ENCODE data around the gene FAM193A. TPM values are rescaled to one million over a fixed set of nuclear protein-coding genes. Genes with fewer than 3 reads are reported as not detected.
"Not testable (repeated sequence)": the region's sequence is repeated elsewhere in the genome, so short reads cannot be mapped to it uniquely, and the experiment has no call there.

Gene FAM193A
- total RNA-seq, 6 donors from 2014 or later, result 23.7 to 87.0 (median 27.1) TPM

DNA sequence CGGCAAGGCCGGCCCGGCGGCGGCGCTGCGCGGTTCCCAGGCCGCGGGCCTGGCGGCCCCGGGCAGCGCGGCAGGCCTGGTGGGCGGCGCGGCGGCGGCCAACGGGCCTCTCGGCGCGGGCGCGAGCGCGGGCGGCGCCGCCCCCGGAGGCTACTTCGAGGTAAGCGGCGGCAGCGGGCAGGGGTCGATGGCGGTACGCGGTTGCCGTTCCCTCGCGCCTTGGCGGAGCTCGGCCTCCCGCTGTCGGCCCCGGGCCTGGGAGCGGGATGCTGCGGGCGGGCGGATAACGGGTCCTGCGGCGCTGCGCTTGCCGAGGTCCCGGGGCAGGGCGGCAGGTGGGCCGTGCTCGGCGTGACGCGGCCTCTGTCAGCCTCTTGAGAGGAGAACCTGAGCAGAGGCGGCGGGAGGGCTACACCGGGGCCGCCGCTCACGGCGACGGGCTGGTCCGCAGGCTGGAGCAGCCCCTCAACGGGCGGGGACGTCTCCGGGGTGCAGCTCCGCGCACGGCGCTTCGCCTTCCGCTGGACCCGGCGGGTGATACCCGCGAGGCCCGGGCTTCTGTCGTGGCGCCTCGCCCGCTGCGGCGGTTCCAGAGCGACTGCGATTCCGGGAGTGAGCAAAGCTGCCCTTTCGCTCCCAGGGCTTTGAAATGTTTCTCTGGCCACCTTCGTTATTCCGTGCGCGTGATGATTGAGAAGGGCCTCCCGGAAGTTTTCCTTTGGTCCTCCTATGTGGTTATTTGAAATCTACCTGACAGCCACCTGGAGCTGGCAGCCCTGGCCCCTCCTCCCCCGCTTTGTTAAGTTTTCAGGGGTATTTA is 774 bp downstream of the FAM193A start:
- no peaks in the 10 kb centered on the region for H3K27me3 ChIP-seq
- H3K36me3 ChIP-seq, result no peaks in the 10 kb centered on the region
- peak overlapping the region; percentile 79 to 97 (median 94) for H3K4me3 ChIP-seq
- H3K4me1 ChIP-seq, result peaks cover 22 to 33% (median 24%) of the 10 kb centered on the region in 4 donors
- ATAC-seq (ENCODE audit: low FRiP score in 2 of 2) (peak in 1 of 2 donors; percentile 2), DNase-seq (peak; percentile 57 to 94)
- peak overlapping the region; percentile 89 to 97 (median 93) for H3K27ac ChIP-seq
- 0 to 25% methylated on average over 1 to 34 of the region's 103 CpGs for WGBS, 2 donors
- no peaks in the 10 kb centered on the region for H3K9me3 ChIP-seq
- TF ChIP-seq, protein P1, sequence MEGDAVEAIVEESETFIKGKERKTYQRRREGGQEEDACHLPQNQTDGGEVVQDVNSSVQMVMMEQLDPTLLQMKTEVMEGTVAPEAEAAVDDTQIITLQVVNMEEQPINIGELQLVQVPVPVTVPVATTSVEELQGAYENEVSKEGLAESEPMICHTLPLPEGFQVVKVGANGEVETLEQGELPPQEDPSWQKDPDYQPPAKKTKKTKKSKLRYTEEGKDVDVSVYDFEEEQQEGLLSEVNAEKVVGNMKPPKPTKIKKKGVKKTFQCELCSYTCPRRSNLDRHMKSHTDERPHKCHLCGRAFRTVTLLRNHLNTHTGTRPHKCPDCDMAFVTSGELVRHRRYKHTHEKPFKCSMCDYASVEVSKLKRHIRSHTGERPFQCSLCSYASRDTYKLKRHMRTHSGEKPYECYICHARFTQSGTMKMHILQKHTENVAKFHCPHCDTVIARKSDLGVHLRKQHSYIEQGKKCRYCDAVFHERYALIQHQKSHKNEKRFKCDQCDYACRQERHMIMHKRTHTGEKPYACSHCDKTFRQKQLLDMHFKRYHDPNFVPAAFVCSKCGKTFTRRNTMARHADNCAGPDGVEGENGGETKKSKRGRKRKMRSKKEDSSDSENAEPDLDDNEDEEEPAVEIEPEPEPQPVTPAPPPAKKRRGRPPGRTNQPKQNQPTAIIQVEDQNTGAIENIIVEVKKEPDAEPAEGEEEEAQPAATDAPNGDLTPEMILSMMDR (IDR thresholded peaks at IDR 0.05), result peak in 1 of 6 experiments; percentile 11
- TF ChIP-seq POLR2A (IDR thresholded peaks at IDR 0.05) (peak in 1 of 4 donors; percentile 42), EP300 (IDR thresholded peaks at IDR 0.05) (no peak), POLR2AphosphoS5 (IDR thresholded peaks at IDR 0.05) (peak in 1 of 2 donors; percentile 7)

GRCh38 chr4:2543580-2544191 is 7.2 kb downstream of the FAM193A start:
- not testable (repeated sequence) for H3K4me3 ChIP-seq; DNase-seq; H3K27me3 ChIP-seq; ATAC-seq (ENCODE audit: low FRiP score in 2 of 2); H3K36me3 ChIP-seq; H3K27ac ChIP-seq; H3K9me3 ChIP-seq
- WGBS, 2 donors, result 82 to 95% methylated on average over 10 of the region's 10 CpGs
- H3K4me1 ChIP-seq, result peaks cover 5 to 27% (median 7%) of the 10 kb centered on the region in 4 donors

- no peaks in the 10 kb centered on the region for H3K36me3 ChIP-seq
- H3K9me3 ChIP-seq, result no peaks in the 10 kb centered on the region
- TF ChIP-seq, protein P1 (IDR thresholded peaks at IDR 0.05), result no peak
- TF ChIP-seq POLR2AphosphoS5 (IDR thresholded peaks at IDR 0.05) (no peak), EP300 (IDR thresholded peaks at IDR 0.05) (no peak), POLR2A (IDR thresholded peaks at IDR 0.05) (no peak)
- H3K27ac ChIP-seq, result no peak overlapping the region
- H3K4me1 ChIP-seq, result peaks cover 0 to 16% (median 2%) of the 10 kb centered on the region in 4 donors
- H3K4me3 ChIP-seq, result no peak overlapping the region
- ATAC-seq (ENCODE audit: low FRiP score in 2 of 2) (no peak), DNase-seq (no peak)
- no peaks in the 10 kb centered on the region for H3K27me3 ChIP-seq
- WGBS, 2 donors, result 97% methylated on average over 7 of the region's 7 CpGs
Observed at GRCh38 chr4:2545321-2546013, 9.0 kb downstream of the FAM193A start.

GRCh38 chr4:2546286-2546823 is 9.9 kb downstream of the FAM193A start:
- no peaks in the 10 kb centered on the region for H3K27me3 ChIP-seq
- H3K4me3 ChIP-seq, result no peak overlapping the region
- no peak for TF ChIP-seq EP300 (IDR thresholded peaks at IDR 0.05)
- TF ChIP-seq POLR2A (IDR thresholded peaks at IDR 0.05), result no peak
- TF ChIP-seq, protein P1 (IDR thresholded peaks at IDR 0.05), result no peak
- no peak for TF ChIP-seq POLR2AphosphoS5 (IDR thresholded peaks at IDR 0.05)
- DNase-seq (no peak), ATAC-seq (ENCODE audit: low FRiP score in 2 of 2) (no peak)
- H3K27ac ChIP-seq, result no peak overlapping the region
- H3K9me3 ChIP-seq, result no peaks in the 10 kb centered on the region
- no peaks in the 10 kb centered on the region for H3K36me3 ChIP-seq
- H3K4me1 ChIP-seq, result peaks cover 0 to 16% (median 2%) of the 10 kb centered on the region in 4 donors

- H3K4me1 ChIP-seq, result peaks cover 0 to 16% (median 2%) of the 10 kb centered on the region in 4 donors
- 95 to 97% methylated on average over 16 of the region's 16 CpGs for WGBS, 2 donors
- H3K27me3 ChIP-seq; H3K4me3 ChIP-seq; H3K9me3 ChIP-seq; ATAC-seq (ENCODE audit: low FRiP score in 2 of 2); DNase-seq; H3K27ac ChIP-seq; H3K36me3 ChIP-seq: not testable (repeated sequence)
Observed at GRCh38 chr4:2546961-2547691, 10.7 kb downstream of the FAM193A start.
